Neural progenitor cell (in vitro differentiated cells): Measurements from ENCODE around the gene MX2. TPM values are rescaled to one million over a fixed set of nuclear protein-coding genes. Genes with fewer than 3 reads are reported as not detected.

ENCODE experiments used
- DNase-seq: peaks from one replicate; pipeline ENCODE4 v3.0.0-alpha.2; 2016; ENCODE audit warnings: low spot score
- H2AFZ ChIP-seq: fragments of 200-600 bp; sonication (generic); replicated peaks from 2 replicates; pipeline ENCODE4 v1.6.1; 2016; ENCODE audit warnings: antibody characterized with exemption
- H3F3A ChIP-seq: fragments of 200-600 bp; sonication (generic); 2 replicates; pipeline ENCODE4 v1.6.1; 2016; ENCODE audit warnings: antibody characterized with exemption, low read depth
- H3K27ac ChIP-seq: fragments of 200-600 bp; sonication (generic); 2 replicates; pipeline ENCODE4 v1.5.1; 2016; ENCODE audit warnings: mild to moderate bottlenecking
- H3K27me3 ChIP-seq: fragments of 200-600 bp; sonication (generic); 2 replicates; pipeline ENCODE4 v1.6.1; 2016; ENCODE audit warnings: mild to moderate bottlenecking, moderate library complexity
- H3K36me3 ChIP-seq: fragments of 200-600 bp; sonication (generic); 2 replicates; pipeline ENCODE4 v1.5.1; 2016
- H3K4me1 ChIP-seq: fragments of 200-600 bp; sonication (generic); 2 replicates; pipeline ENCODE4 v1.6.1; 2016; ENCODE audit warnings: mixed run types
- H3K4me2 ChIP-seq: fragments of 200-600 bp; sonication (generic); 2 replicates; pipeline ENCODE4 v1.6.1; 2016
- H3K4me3 ChIP-seq: fragments of 200-600 bp; sonication (generic); 2 replicates; pipeline ENCODE4 v1.5.1; 2016
- H3K79me2 ChIP-seq: fragments of 200-600 bp; sonication (generic); 2 replicates; pipeline ENCODE4 v1.6.1; 2016; ENCODE audit warnings: low read depth
- H3K9ac ChIP-seq: fragments of 200-600 bp; sonication (generic); 2 replicates; pipeline ENCODE4 v1.6.1; 2016
- H3K9me3 ChIP-seq: fragments of 200-600 bp; sonication (generic); 2 replicates; pipeline ENCODE4 v1.5.1; 2016; ENCODE audit warnings: low read depth
- H4K20me1 ChIP-seq: fragments of 200-600 bp; sonication (generic); 2 replicates; pipeline ENCODE4 v1.6.1; 2016; ENCODE audit warnings: low read depth
- H3K27ac Mint-ChIP-seq: 3 replicates; pipeline ENCODE4 v1.8.0; 2021; ENCODE audit warnings: mixed read lengths
- H3K27me3 Mint-ChIP-seq: 2 replicates; pipeline ENCODE4 v1.8.0; 2022; ENCODE audit warnings: low read depth, mild to moderate bottlenecking, inconsistent platforms, moderate library complexity, mixed read lengths; ENCODE audit not compliant: insufficient read depth
- H3K36me3 Mint-ChIP-seq: 3 replicates; pipeline ENCODE4 v1.8.0; 2021; ENCODE audit warnings: mixed read lengths
- H3K4me1 Mint-ChIP-seq: 3 replicates; pipeline ENCODE4 v1.8.0; 2021; ENCODE audit warnings: mixed read lengths
- H3K4me3 Mint-ChIP-seq: 3 replicates; pipeline ENCODE4 v1.8.0; 2021; ENCODE audit warnings: mild to moderate bottlenecking, moderate library complexity, mixed read lengths
- H3K9me3 Mint-ChIP-seq: 3 replicates; pipeline ENCODE4 v1.8.0; 2020; ENCODE audit warnings: mixed read lengths
- EZH2 ChIP-seq: fragments of 200-600 bp; sonication (generic); IDR thresholded peaks from 2 replicates; pipeline ENCODE4 v1.6.1; 2017; ENCODE audit warnings: antibody characterized with exemption, mild to moderate bottlenecking, moderate library complexity
- EZH2phosphoT487 ChIP-seq: fragments of 200-600 bp; sonication (generic); IDR thresholded peaks from 2 replicates; pipeline ENCODE4 v1.6.1; 2017; ENCODE audit warnings: antibody characterized with exemption
- total RNA-seq: library from RNA; depleted of rRNA; stranded (reverse); fragments of >200 nt; gene quantifications from 2 replicates; pipeline ENCODE4 v1.2.3, GENCODE V29; 2015; ENCODE audit warnings: low replicate concordance
- TF ChIP-seq, protein P1 (sequence below): fragments of 200-600 bp; sonication (generic); IDR thresholded peaks from 2 replicates; pipeline ENCODE4 v1.5.1; 2017; ENCODE audit warnings: antibody characterized with exemption, mild to moderate bottlenecking

The MX2 gene
- total RNA-seq, 1 donor from 2014 or later = 3.3 TPM

DNA sequence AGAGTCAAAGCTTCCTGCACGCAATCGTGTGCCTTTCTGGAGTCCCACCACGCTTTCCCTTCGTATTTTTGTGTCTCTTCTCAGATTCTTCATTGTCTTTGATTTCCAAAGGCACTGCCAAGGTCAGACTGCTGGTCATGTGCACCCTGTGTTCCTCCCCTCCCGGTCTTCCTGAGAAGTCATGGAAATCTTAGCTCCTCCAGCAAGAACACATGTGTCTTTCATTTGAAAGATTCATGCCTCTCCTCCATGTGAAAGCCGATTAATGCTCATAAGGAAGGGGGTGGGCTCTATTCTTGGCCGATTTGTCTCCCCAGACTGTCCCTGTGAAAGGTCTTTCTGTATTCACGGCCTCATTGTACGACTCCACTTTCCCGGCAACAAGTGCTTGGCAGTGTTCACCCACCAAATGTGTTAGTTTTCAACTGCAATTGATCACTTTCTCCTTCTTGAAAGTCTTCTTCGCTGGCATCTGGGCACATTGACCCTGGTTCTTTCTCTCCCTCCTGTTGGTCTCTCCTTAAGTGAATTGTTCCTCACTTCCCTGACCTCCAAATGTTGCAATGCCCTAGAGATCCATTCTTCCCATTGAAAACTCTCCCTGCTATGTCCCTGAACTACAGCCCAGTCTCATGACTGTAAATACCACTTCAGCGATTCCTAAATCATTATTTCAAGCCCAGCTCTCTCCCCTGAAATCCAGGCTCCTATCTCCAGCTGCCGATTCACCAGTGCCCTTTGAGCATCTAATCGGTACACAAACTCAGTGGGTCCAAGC lies 25.4 kb downstream of the MX2 start:
- Histone ChIP-seq H3K79me2 (no peaks in the 10 kb centered on the region), H3K9me3 (no peaks in the 10 kb centered on the region), H3K4me3 (no peak overlapping the region), H3F3A (no peaks in the 10 kb centered on the region), H3K4me2 (no peak overlapping the region), H3K9ac (no peak overlapping the region), H3K4me1 (no peaks in the 10 kb centered on the region), H4K20me1 (no peaks in the 10 kb centered on the region), H2AFZ (no peak overlapping the region), H3K27me3 (no peaks in the 10 kb centered on the region), H3K36me3 (no peaks in the 10 kb centered on the region), H3K27ac (no peak overlapping the region)
- Mint-ChIP-seq H3K9me3 (peaks cover 2% of the 10 kb centered on the region), H3K4me3 (no peak overlapping the region), H3K36me3 (no peaks in the 10 kb centered on the region), H3K27me3 (peaks cover 3% of the 10 kb centered on the region), H3K4me1 (no peaks in the 10 kb centered on the region), H3K27ac (no peak overlapping the region)
- TF ChIP-seq EZH2 (no peak), EZH2phosphoT487 (no peak)
- TF ChIP-seq, protein P1, sequence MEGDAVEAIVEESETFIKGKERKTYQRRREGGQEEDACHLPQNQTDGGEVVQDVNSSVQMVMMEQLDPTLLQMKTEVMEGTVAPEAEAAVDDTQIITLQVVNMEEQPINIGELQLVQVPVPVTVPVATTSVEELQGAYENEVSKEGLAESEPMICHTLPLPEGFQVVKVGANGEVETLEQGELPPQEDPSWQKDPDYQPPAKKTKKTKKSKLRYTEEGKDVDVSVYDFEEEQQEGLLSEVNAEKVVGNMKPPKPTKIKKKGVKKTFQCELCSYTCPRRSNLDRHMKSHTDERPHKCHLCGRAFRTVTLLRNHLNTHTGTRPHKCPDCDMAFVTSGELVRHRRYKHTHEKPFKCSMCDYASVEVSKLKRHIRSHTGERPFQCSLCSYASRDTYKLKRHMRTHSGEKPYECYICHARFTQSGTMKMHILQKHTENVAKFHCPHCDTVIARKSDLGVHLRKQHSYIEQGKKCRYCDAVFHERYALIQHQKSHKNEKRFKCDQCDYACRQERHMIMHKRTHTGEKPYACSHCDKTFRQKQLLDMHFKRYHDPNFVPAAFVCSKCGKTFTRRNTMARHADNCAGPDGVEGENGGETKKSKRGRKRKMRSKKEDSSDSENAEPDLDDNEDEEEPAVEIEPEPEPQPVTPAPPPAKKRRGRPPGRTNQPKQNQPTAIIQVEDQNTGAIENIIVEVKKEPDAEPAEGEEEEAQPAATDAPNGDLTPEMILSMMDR = no peak
- DNase-seq = no peak

DNA sequence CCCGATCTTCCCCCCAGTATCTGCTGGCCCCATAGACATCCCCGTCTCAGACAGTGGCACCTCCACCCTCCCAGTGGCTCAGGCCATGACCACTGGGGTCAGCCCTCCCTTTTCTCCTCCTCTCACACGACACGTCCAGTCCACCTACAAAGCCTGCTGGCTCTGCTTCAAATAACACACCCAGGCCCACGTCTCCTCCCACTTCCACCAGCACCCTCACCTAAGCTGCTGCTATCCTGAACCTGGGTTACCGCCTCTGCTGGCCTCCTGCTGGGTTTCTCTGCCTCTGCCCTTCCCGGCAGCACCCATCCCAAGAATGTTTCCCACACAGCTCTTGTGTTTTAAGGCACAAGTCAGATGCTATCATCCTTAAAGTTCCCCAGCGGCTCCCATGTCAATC lies 26.0 kb downstream of the MX2 start:
- Histone ChIP-seq H3K4me2 (no peak overlapping the region), H3K9ac (no peak overlapping the region), H3F3A (no peaks in the 10 kb centered on the region), H3K27ac (no peak overlapping the region), H3K9me3 (no peaks in the 10 kb centered on the region), H4K20me1 (no peaks in the 10 kb centered on the region), H3K4me1 (no peaks in the 10 kb centered on the region), H2AFZ (no peak overlapping the region), H3K4me3 (no peak overlapping the region), H3K79me2 (no peaks in the 10 kb centered on the region), H3K36me3 (no peaks in the 10 kb centered on the region), H3K27me3 (no peaks in the 10 kb centered on the region)
- H3K27ac Mint-ChIP-seq = no peak overlapping the region
- TF ChIP-seq EZH2phosphoT487 = no peak
- no peak for DNase-seq
- H3K4me3 Mint-ChIP-seq = no peak overlapping the region
- H3K4me1 Mint-ChIP-seq = no peaks in the 10 kb centered on the region
- no peaks in the 10 kb centered on the region for H3K36me3 Mint-ChIP-seq
- peaks cover 3% of the 10 kb centered on the region for H3K27me3 Mint-ChIP-seq
- H3K9me3 Mint-ChIP-seq = peaks cover 2% of the 10 kb centered on the region

DNA sequence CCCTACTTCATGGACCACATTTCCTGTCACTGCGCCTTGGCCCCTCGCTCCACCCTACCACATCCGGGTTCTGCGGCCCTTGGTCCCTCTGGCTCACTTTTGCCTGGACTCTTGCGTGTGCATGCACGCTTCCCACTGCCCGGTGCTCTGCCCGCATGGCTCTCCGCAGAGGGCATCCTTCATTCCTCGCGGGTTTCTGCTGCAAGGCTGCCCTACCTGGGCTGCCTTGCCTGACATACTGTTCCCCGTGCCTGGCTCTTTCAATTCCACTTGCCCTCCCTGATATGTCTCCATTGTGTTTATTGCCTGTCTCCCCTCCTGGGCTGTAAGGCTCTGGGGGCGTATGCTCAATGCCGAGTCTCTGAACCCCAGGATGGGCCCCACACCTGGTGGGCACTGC lies 26.4 kb downstream of the MX2 start:
- H3K27me3 ChIP-seq = no peaks in the 10 kb centered on the region
- no peak overlapping the region for H3K9ac ChIP-seq
- no peaks in the 10 kb centered on the region for H3K36me3 ChIP-seq
- H3K4me1 ChIP-seq = no peaks in the 10 kb centered on the region
- H3K27ac ChIP-seq = no peak overlapping the region
- H3K4me3 ChIP-seq = no peak overlapping the region
- Mint-ChIP-seq H3K9me3 (peaks cover 2% of the 10 kb centered on the region), H3K4me3 (no peak overlapping the region), H3K27me3 (peaks cover 3% of the 10 kb centered on the region), H3K27ac (no peak overlapping the region), H3K4me1 (no peaks in the 10 kb centered on the region), H3K36me3 (no peaks in the 10 kb centered on the region)
- no peak overlapping the region for H3K4me2 ChIP-seq
- H3K9me3 ChIP-seq = no peaks in the 10 kb centered on the region
- DNase-seq = no peak
- no peaks in the 10 kb centered on the region for H4K20me1 ChIP-seq
- H2AFZ ChIP-seq = no peak overlapping the region
- no peaks in the 10 kb centered on the region for H3K79me2 ChIP-seq
- H3F3A ChIP-seq = no peaks in the 10 kb centered on the region
- no peak for TF ChIP-seq EZH2
- TF ChIP-seq EZH2phosphoT487 = no peak
- TF ChIP-seq, protein P1 = no peak

DNA sequence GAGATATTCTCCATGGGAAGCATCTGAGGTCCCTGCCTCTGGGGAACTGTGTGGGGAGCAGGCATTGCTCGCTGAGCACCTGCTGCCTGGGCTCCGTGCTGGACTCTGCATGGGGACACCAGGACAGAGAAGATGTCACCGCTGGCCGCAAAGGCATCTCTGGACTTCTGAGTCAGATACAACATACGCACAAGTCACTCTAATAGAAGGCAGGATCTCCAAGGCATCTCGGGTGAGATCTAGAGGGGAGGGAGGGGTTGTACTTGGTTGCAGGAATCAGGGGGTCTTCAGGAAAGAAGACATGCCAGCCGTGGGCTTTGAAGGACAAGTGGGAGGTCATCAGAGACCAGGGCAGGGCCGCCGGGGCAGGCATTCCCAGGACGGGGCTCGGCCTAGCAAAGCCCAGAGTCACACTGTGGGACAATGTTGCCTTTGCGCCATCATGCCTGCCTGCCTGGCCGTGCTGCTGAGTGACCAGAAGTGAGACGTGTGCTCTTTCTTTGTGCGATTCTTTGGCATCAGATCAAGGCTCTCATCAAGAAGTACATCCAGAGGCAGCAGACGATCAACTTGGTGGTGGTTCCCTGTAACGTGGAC lies 28.3 kb downstream of the MX2 start:
- H2AFZ ChIP-seq = no peak overlapping the region
- H3F3A ChIP-seq = no peaks in the 10 kb centered on the region
- no peaks in the 10 kb centered on the region for H3K4me1 ChIP-seq
- no peak overlapping the region for H3K4me2 ChIP-seq
- Mint-ChIP-seq H3K27ac (no peak overlapping the region), H3K4me1 (no peaks in the 10 kb centered on the region), H3K4me3 (no peak overlapping the region), H3K27me3 (peaks cover 4% of the 10 kb centered on the region), H3K9me3 (peaks cover 2% of the 10 kb centered on the region), H3K36me3 (no peaks in the 10 kb centered on the region)
- H3K9ac ChIP-seq = no peak overlapping the region
- no peak overlapping the region for H3K27ac ChIP-seq
- H4K20me1 ChIP-seq = no peaks in the 10 kb centered on the region
- H3K4me3 ChIP-seq = no peak overlapping the region
- H3K27me3 ChIP-seq = no peaks in the 10 kb centered on the region
- H3K36me3 ChIP-seq = no peaks in the 10 kb centered on the region
- DNase-seq = no peak
- H3K79me2 ChIP-seq = no peaks in the 10 kb centered on the region
- no peaks in the 10 kb centered on the region for H3K9me3 ChIP-seq
- TF ChIP-seq, protein P1 = no peak
- no peak for TF ChIP-seq EZH2phosphoT487
- no peak for TF ChIP-seq EZH2
